NCI-H2171 treated with DMSO at 0.1 percent for 48 hours (cell line): ENCODE results near the gene HELQ.

Experiments used
- DNase-seq: peaks from one replicate; lab custom pipeline; 2025; lab: John Stamatoyannopoulos, UW

The HELQ gene

GRCh38 chr4:83369831-83370639 lies 85.6 kb downstream of the HELQ start:
- DNase-seq, result no peak

DNA sequence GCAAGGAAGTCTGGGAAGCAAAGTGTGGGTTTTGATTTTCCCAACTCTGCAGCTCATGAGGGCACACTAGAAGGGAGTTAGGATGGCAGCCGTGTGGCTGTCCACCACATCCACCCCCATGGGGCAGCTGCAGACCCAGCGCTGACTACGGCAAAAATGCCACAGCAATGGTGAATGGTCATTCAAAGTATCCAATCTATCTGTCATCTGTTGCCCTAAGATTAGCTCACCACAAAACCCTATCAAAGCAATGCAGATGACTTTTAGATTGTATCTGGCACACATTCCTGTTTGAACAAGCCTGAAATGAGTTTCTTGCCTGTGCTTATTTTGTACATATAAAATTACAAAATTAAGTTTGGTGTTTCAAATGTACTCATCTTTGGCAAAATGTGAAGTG lies 91.3 kb downstream of the HELQ start:
- DNase-seq, result no peak

DNA sequence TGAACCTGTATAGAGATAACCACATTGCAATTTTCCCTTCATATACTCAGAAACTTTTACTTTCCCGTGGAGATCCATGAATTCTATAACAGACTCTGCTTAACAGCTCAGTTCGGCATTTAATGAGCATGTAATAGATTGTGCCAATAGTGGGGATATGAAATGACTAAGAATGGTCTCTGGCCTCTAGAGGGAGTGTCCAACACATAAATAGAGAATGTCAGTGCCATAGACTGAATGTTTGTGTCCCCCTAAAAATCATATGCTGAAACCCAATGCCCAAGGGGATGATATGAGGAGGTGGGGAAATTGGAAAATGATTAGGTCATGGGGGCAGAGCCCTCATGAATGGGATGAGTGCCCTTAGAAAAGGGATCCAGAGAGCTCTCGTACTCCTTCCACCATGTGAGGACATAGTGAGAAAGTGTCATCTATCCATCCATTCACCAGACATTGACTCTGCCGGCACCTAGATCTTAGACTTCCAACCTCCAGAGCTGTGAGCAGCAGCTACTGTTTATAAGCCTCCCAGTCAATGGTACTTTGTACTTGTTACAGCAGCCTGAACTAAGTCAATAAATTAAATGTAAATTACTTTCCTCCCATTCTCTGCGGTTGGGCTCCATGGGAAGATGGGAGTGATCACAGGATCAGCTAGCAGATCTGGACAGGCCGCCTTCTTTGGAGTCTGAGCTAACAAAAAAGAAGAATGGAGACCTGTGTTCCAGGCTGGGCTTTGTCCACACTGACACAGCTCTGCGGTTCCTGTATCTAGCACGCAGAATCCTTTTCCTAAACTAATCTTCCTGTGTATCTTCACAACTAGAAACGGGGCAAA lies 92.9 kb downstream of the HELQ start:
- DNase-seq, result no peak

DNA sequence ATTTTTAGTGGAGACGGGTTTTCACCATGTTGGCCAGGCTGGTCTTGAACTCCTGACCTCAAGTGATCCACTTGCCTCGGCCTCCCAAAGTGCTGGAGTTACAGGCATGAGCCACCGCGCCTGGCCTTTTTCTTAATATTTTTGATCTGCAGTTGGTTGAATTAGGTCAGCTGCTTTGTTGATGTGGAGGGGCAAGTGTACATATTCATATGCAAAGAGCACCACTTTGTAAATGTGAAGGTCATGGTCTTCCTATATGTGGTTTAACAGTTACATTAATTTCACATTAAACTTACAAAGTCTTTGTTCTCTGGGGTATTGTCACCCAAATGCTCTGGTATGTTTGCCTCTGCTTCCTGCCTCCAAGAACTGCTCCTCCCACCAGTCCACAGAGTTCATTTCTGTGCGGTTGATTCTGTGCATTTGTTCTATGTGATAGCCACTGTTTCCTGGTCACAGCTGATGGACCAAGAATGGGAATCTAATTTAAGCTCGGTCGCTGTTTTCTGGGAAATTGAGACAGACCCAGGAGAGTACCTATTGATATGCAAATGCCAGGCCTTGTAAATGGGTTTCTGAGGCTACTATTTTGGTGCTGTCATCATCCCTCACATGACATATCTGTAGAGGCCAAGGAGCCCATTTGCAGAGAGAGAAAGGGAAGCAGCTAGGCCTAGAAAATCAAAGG lies 94.1 kb downstream of the HELQ start:
- DNase-seq, result no peak

- no peak for DNase-seq
Measured at GRCh38 chr4:83360018-83360417, 95.6 kb downstream of the HELQ start.

- DNase-seq, result no peak
Measured at GRCh38 chr4:83358410-83358809, 97.2 kb downstream of the HELQ start.
